Ishikawa (cell line): ENCODE results near the gene KHDRBS2.

Source experiments
- CEBPB ChIP-seq: IDR thresholded peaks from 2 replicates; pipeline ENCODE4 v1.6.1; 2012
- CREB1 ChIP-seq: IDR thresholded peaks from 2 replicates; pipeline ENCODE4 v1.6.1; 2012; ENCODE audit warnings: low read depth
- EGR1 ChIP-seq: IDR thresholded peaks from 2 replicates; pipeline ENCODE4 v1.6.1; 2012
- EP300 ChIP-seq: IDR thresholded peaks from 2 replicates; pipeline ENCODE4 v1.6.1; 2012; ENCODE audit warnings: borderline replicate concordance
- FOXM1 ChIP-seq: IDR thresholded peaks from 2 replicates; pipeline ENCODE4 v1.6.1; 2012; ENCODE audit warnings: low read depth, borderline replicate concordance
- MAX ChIP-seq: IDR thresholded peaks from 2 replicates; pipeline ENCODE4 v1.6.1; 2012
- NFIC ChIP-seq: IDR thresholded peaks from 2 replicates; pipeline ENCODE4 v1.6.1; 2012
- RAD21 ChIP-seq: IDR thresholded peaks from 2 replicates; pipeline ENCODE4 v1.6.1; 2012; ENCODE audit warnings: low read depth
- REST ChIP-seq: IDR thresholded peaks from 2 replicates; pipeline ENCODE4 v1.6.1; 2012; ENCODE audit warnings: low read depth, mild to moderate bottlenecking
- TAF1 ChIP-seq: IDR thresholded peaks from 2 replicates; pipeline ENCODE4 v1.6.1; 2012; ENCODE audit warnings: low read depth, mild to moderate bottlenecking
- TCF12 ChIP-seq: IDR thresholded peaks from 2 replicates; pipeline ENCODE4 v1.6.1; 2012; ENCODE audit warnings: low read depth
- TEAD4 ChIP-seq: IDR thresholded peaks from 2 replicates; pipeline ENCODE4 v1.6.1; 2012
- USF1 ChIP-seq: IDR thresholded peaks from 2 replicates; pipeline ENCODE4 v1.6.1; 2012
- YY1 ChIP-seq: IDR thresholded peaks from 2 replicates; pipeline ENCODE4 v1.6.1; 2012; ENCODE audit warnings: low read depth
- ZBTB7A ChIP-seq: IDR thresholded peaks from 2 replicates; pipeline ENCODE4 v1.6.1; 2012; ENCODE audit warnings: low read depth

Gene KHDRBS2

GRCh38 chr6:62146954-62147853, 138.8 kb downstream of the KHDRBS2 start:
- no peak for TF ChIP-seq CEBPB
- no peak for TF ChIP-seq EP300
- no peak for TF ChIP-seq USF1
- no peak for TF ChIP-seq REST
- TF ChIP-seq NFIC, result no peak
- TF ChIP-seq EGR1, result no peak
- TF ChIP-seq TAF1, result no peak
- no peak for TF ChIP-seq CREB1
- no peak for TF ChIP-seq FOXM1
- TF ChIP-seq TEAD4, result no peak
- no peak for TF ChIP-seq RAD21
- TF ChIP-seq TCF12, result no peak
- no peak for TF ChIP-seq MAX
- TF ChIP-seq YY1, result no peak
- TF ChIP-seq ZBTB7A, result no peak

- TF ChIP-seq FOXM1 (no peak), EGR1 (no peak), USF1 (no peak), NFIC (no peak)
These were observed 156.9 kb downstream of the KHDRBS2 start for GRCh38 chr6:62129127-62129526.

- no peak for TF ChIP-seq RAD21
- TF ChIP-seq EP300, result no peak
- no peak for TF ChIP-seq REST
- TF ChIP-seq CEBPB, result no peak
- TF ChIP-seq CREB1, result no peak
- no peak for TF ChIP-seq NFIC
- TF ChIP-seq TEAD4, result no peak
- TF ChIP-seq ZBTB7A, result no peak
- TF ChIP-seq MAX, result no peak
- TF ChIP-seq EGR1, result no peak
- no peak for TF ChIP-seq USF1
- TF ChIP-seq YY1, result no peak
These were observed 166.6 kb downstream of the KHDRBS2 start for GRCh38 chr6:62119401-62119800.

- no peak for TF ChIP-seq TCF12
- TF ChIP-seq MAX, result no peak
- no peak for TF ChIP-seq USF1
- TF ChIP-seq ZBTB7A, result no peak
- TF ChIP-seq TAF1, result no peak
These were observed 182.7 kb downstream of the KHDRBS2 start for GRCh38 chr6:62103186-62103859.

GRCh38 chr6:62102387-62102786, 183.6 kb downstream of the KHDRBS2 start:
- TF ChIP-seq ZBTB7A (no peak), EP300 (no peak)
